Caco-2 (cell line): ENCODE measurements around the gene NWD2. TPM values are rescaled to one million over a fixed set of nuclear protein-coding genes. Genes with fewer than 3 reads are reported as not detected.

Experiments
- BruUV-seq: library from RNA; stranded (reverse); fragments of 400-500 nt; replicated peaks from 2 replicates; lab custom pipeline; 2021; lab: Mats Ljungman, UMichigan
- CTCF ChIA-PET: fragments of 300-600 bp; sonication (Branson Sonifier 250); formaldehyde crosslinking; loops from one replicate; lab custom pipeline; 2022; ENCODE audit warnings: antibody characterized with exemption; lab: Charles Lee
- POLR2A ChIA-PET: fragments of 300-600 bp; sonication (Branson Sonifier 250); formaldehyde crosslinking; loops from one replicate; lab custom pipeline; 2022; ENCODE audit warnings: antibody characterized with exemption; lab: Charles Lee
- DNase-seq, 2 experiments: peaks; one replicate each; pipeline versions ENCODE4 v3.0.0 to v3.0.0-alpha.2; 2020 to 2022
- H3K27me3 ChIP-seq: replicated peaks from 2 replicates; pipeline ENCODE4 v1.6.0; 2011; ENCODE audit warnings: low read length; ENCODE audit not compliant: control insufficient read depth, insufficient read depth
- H3K36me3 ChIP-seq: 2 replicates; pipeline ENCODE4 v1.5.1; 2011; ENCODE audit warnings: low read length; ENCODE audit not compliant: control insufficient read depth, insufficient read depth
- H3K4me1 ChIP-seq: fragments of 250-450 bp; sonication (Bioruptor Pico); 2 replicates; pipeline ENCODE4 v1.5.1; 2020; ENCODE audit warnings: mild to moderate bottlenecking
- H3K4me3 ChIP-seq: 2 replicates; pipeline ENCODE4 v1.5.1; 2011; ENCODE audit warnings: low read depth, mild to moderate bottlenecking, control low read depth, low read length
- H3K9me3 ChIP-seq: fragments of 250-450 bp; sonication (Bioruptor Pico); 2 replicates; pipeline ENCODE4 v1.5.1; 2020; ENCODE audit warnings: mild to moderate bottlenecking, moderate library complexity
- H3K27ac Mint-ChIP-seq: one replicate; pipeline ENCODE4 v1.8.0; 2022; ENCODE audit warnings: mixed read lengths; ENCODE audit not compliant: unreplicated experiment
- H3K27me3 Mint-ChIP-seq: one replicate; pipeline ENCODE4 v1.8.0; 2022; ENCODE audit warnings: mixed read lengths; ENCODE audit not compliant: insufficient read depth, unreplicated experiment
- H3K36me3 Mint-ChIP-seq: one replicate; pipeline ENCODE4 v1.8.0; 2022; ENCODE audit warnings: mild to moderate bottlenecking, mixed read lengths; ENCODE audit not compliant: insufficient read depth, unreplicated experiment
- H3K4me1 Mint-ChIP-seq: one replicate; pipeline ENCODE4 v1.8.0; 2022; ENCODE audit warnings: low read depth, mixed read lengths; ENCODE audit not compliant: unreplicated experiment
- H3K4me3 Mint-ChIP-seq: one replicate; pipeline ENCODE4 v1.8.0; 2022; ENCODE audit warnings: mild to moderate bottlenecking, moderate library complexity, mixed read lengths; ENCODE audit not compliant: unreplicated experiment
- H3K9me3 Mint-ChIP-seq: one replicate; pipeline ENCODE4 v1.8.0; 2022; ENCODE audit warnings: mixed read lengths; ENCODE audit not compliant: unreplicated experiment
- CTCF ChIP-seq, 2 experiments: fragments of 200-600 bp in 1 of 2; IDR thresholded peaks; 1 replicate in 1 of 2; 2 replicates in 1 of 2; pipeline versions ENCODE4 v1.5.1 to v1.8.0; 2011 to 2022; ENCODE audit warnings: antibody characterized with exemption in 1 of 2, control low read depth in 1 of 2, inconsistent platforms in 1 of 2, low read depth in 1 of 2, low read length in 1 of 2, mild to moderate bottlenecking in 1 of 2, moderate library complexity in 1 of 2; ENCODE audit not compliant: insufficient read depth in 1 of 2, severe bottlenecking in 1 of 2, unreplicated experiment in 1 of 2
- intact Hi-C: fragments of 100-400 bp; cut with micrococcal nuclease; formaldehyde crosslinking; loops from one replicate; pipeline ENCODE4 v1.10.0; 2022; ENCODE audit not compliant: unreplicated experiment
- total RNA-seq: library from RNA; stranded (reverse); gene quantifications from 2 replicates; pipeline ENCODE4 v1.2.3, GENCODE V29; 2022

The NWD2 gene
- total RNA-seq, 1 experiment from 2014 or later: not detected

GRCh38 chr4:37220685-37221084 is 23.9 kb upstream of the NWD2 start:
- Histone ChIP-seq H3K36me3 (no peaks in the 10 kb centered on the region), H3K4me3 (no peak overlapping the region), H3K9me3 (no peaks in the 10 kb centered on the region), H3K4me1 (no peaks in the 10 kb centered on the region), H3K27me3 (no peaks in the 10 kb centered on the region; the same call in 1 of the 2 replicates)
- no peak overlapping the region for H3K4me3 Mint-ChIP-seq
- H3K27ac Mint-ChIP-seq: no peak overlapping the region
- DNase-seq: no peak
- CTCF ChIA-PET: no interaction called here
- no TSS peak for BruUV-seq
- no peaks in the 10 kb centered on the region for H3K36me3 Mint-ChIP-seq
- POLR2A ChIA-PET: no interaction called here
- intact Hi-C loops: no loop called here
- peaks cover 4% of the 10 kb centered on the region for H3K27me3 Mint-ChIP-seq
- no peaks in the 10 kb centered on the region for H3K4me1 Mint-ChIP-seq
- no peaks in the 10 kb centered on the region for H3K9me3 Mint-ChIP-seq
- no peak for TF ChIP-seq CTCF (IDR thresholded peaks at IDR 0.05; ENCODE audit: insufficient read depth in 1 of 2, low read depth in 1 of 2, low read length in 1 of 2, severe bottlenecking in 1 of 2, unreplicated experiment in 1 of 2)

- ChIA-PET CTCF (no interaction called here), POLR2A (no interaction called here)
- Histone ChIP-seq H3K27me3 (no peaks in the 10 kb centered on the region; the same call in 1 of the 2 replicates), H3K36me3 (no peaks in the 10 kb centered on the region), H3K4me1 (no peaks in the 10 kb centered on the region), H3K4me3 (no peak overlapping the region), H3K9me3 (no peaks in the 10 kb centered on the region)
- Mint-ChIP-seq H3K36me3 (no peaks in the 10 kb centered on the region), H3K4me3 (no peak overlapping the region), H3K27ac (no peak overlapping the region), H3K27me3 (peaks cover 4% of the 10 kb centered on the region), H3K4me1 (no peaks in the 10 kb centered on the region), H3K9me3 (no peaks in the 10 kb centered on the region)
- intact Hi-C loops: no loop called here
- no TSS peak for BruUV-seq
- no peak for TF ChIP-seq CTCF (IDR thresholded peaks at IDR 0.05; ENCODE audit: insufficient read depth in 1 of 2, low read depth in 1 of 2, low read length in 1 of 2, severe bottlenecking in 1 of 2, unreplicated experiment in 1 of 2)
- DNase-seq: no peak
Observed at GRCh38 chr4:37223732-37224131, 20.8 kb upstream of the NWD2 start.

GRCh38 chr4:37224854-37225253 is 19.7 kb upstream of the NWD2 start:
- Histone ChIP-seq H3K27me3 (no peaks in the 10 kb centered on the region; the same call in 1 of the 2 replicates), H3K4me3 (no peak overlapping the region), H3K4me1 (no peaks in the 10 kb centered on the region), H3K36me3 (no peaks in the 10 kb centered on the region), H3K9me3 (no peaks in the 10 kb centered on the region)
- Mint-ChIP-seq H3K36me3 (no peaks in the 10 kb centered on the region), H3K9me3 (no peaks in the 10 kb centered on the region), H3K27ac (no peak overlapping the region), H3K4me1 (no peaks in the 10 kb centered on the region), H3K4me3 (no peak overlapping the region), H3K27me3 (peaks cover 4% of the 10 kb centered on the region)
- no peak for TF ChIP-seq CTCF (IDR thresholded peaks at IDR 0.05; ENCODE audit: insufficient read depth in 1 of 2, low read depth in 1 of 2, low read length in 1 of 2, severe bottlenecking in 1 of 2, unreplicated experiment in 1 of 2)
- intact Hi-C loops: no loop called here
- ChIA-PET POLR2A (no interaction called here), CTCF (no interaction called here)
- DNase-seq: no peak
- no TSS peak for BruUV-seq
